SK-N-SH (cell line): ENCODE results near the gene NFIA. TPM values are rescaled to one million over a fixed set of nuclear protein-coding genes. Genes with fewer than 3 reads are reported as not detected.
A peak's percentile ranks its signal among the peaks of the same experiment; 100 is the strongest.

Source experiments
- CTCF ChIA-PET: fragments of 300-600, 350-600 bp; formaldehyde crosslinking; extraction: SDS; loops from one replicate; lab custom pipeline; 2021; lab: Yijun Ruan, JAX
- POLR2A ChIA-PET: fragments of 350-600 bp; sonication (Branson Sonifier 250); formaldehyde crosslinking; extraction: SDS; loops from one replicate; lab custom pipeline; 2020; ENCODE audit warnings: antibody characterized with exemption, inconsistent platforms; lab: Yijun Ruan, JAX
- DNase-seq: peaks from one replicate; pipeline ENCODE4 v3.0.0; 2012
- H2AFZ ChIP-seq: fragments of 200-600 bp; sonication (generic); 2 replicates; pipeline ENCODE4 v1.8.1; 2016; ENCODE audit warnings: antibody characterized with exemption, mild to moderate bottlenecking, low read depth
- H3F3A ChIP-seq: fragments of 200-600 bp; sonication (generic); replicated peaks from 2 replicates; pipeline ENCODE3; 2016; ENCODE audit warnings: antibody characterized with exemption, mild to moderate bottlenecking; ENCODE audit not compliant: insufficient read depth
- H3K27ac ChIP-seq, 2 experiments: fragments of 200-500 bp in 1 of 2; fragments of 200-600 bp in 1 of 2; sonication (Bioruptor generic) in 1 of 2; sonication (generic), shearing (Covaris generic) in 1 of 2; 2 replicates each; pipeline versions ENCODE4 v1.5.1 to v1.6.1; 2014 to 2016; ENCODE audit warnings: low read depth in 2 of 2, inconsistent platforms in 1 of 2, low read length in 1 of 2, mild to moderate bottlenecking in 1 of 2, mixed read lengths in 1 of 2
- H3K27me3 ChIP-seq: fragments of 200-600 bp; sonication (generic), shearing (Covaris generic); 2 replicates; pipeline ENCODE4 v1.6.1; 2016; ENCODE audit warnings: mixed run types; ENCODE audit not compliant: insufficient read depth
- H3K36me3 ChIP-seq, 2 experiments: fragments of 200-500 bp in 1 of 2; fragments of 200-600 bp in 1 of 2; sonication (Bioruptor generic) in 1 of 2; sonication (generic) in 1 of 2; replicated peaks in 1 of 2; 2 replicates each; pipeline versions ENCODE3 to v1.5.1; 2014 to 2016; ENCODE audit warnings: low read length in 1 of 2, mild to moderate bottlenecking in 1 of 2; ENCODE audit not compliant: insufficient read depth in 2 of 2, control insufficient read depth in 1 of 2
- H3K4me1 ChIP-seq, 2 experiments: fragments of 200-500 bp in 1 of 2; fragments of 200-600 bp in 1 of 2; sonication (Bioruptor generic) in 1 of 2; sonication (generic), shearing (Covaris generic) in 1 of 2; 2 replicates each; pipeline versions ENCODE4 v1.5.1 to v1.6.1; 2014 to 2016; ENCODE audit warnings: low read depth in 1 of 2, low read length in 1 of 2, mixed run types in 1 of 2; ENCODE audit not compliant: insufficient read depth in 2 of 2, control insufficient read depth in 1 of 2
- H3K4me2 ChIP-seq: fragments of 200-600 bp; sonication (generic), shearing (Covaris generic); 2 replicates; pipeline ENCODE4 v1.6.1; 2017; ENCODE audit warnings: mixed run types
- H3K4me3 ChIP-seq, 2 experiments: fragments of 200-500 bp in 1 of 2; fragments of 200-600 bp in 1 of 2; sonication (Bioruptor generic) in 1 of 2; sonication (generic), shearing (Covaris generic) in 1 of 2; 2 replicates each; pipeline versions ENCODE4 v1.5.1 to v1.8.1; 2014 to 2016; ENCODE audit warnings: low read depth in 2 of 2, inconsistent platforms in 1 of 2, low read length in 1 of 2, mild to moderate bottlenecking in 1 of 2, mixed read lengths in 1 of 2, moderate library complexity in 1 of 2
- H3K79me2 ChIP-seq: fragments of 200-600 bp; sonication (generic); 2 replicates; pipeline ENCODE4 v1.8.1; 2017; ENCODE audit warnings: mild to moderate bottlenecking; ENCODE audit not compliant: insufficient read depth
- H3K9ac ChIP-seq: fragments of 200-600 bp; sonication (generic); 2 replicates; pipeline ENCODE4 v1.6.1; 2017; ENCODE audit warnings: mixed run types
- H3K9me2 ChIP-seq: fragments of 200-600 bp; sonication (generic); 2 replicates; pipeline ENCODE4 v1.6.1; 2017; ENCODE audit warnings: mixed run types
- H3K9me3 ChIP-seq: fragments of 200-600 bp; sonication (generic); 2 replicates; pipeline ENCODE4 v1.6.1; 2017; ENCODE audit warnings: mixed run types, mild to moderate bottlenecking, moderate library complexity
- H4K20me1 ChIP-seq: fragments of 200-600 bp; sonication (generic); 2 replicates; pipeline ENCODE4 v1.6.1; 2017; ENCODE audit warnings: mild to moderate bottlenecking, mixed run types; ENCODE audit not compliant: insufficient read depth
- FOSL2 ChIP-seq: IDR thresholded peaks from 2 replicates; pipeline ENCODE4 v1.4.0; 2012; ENCODE audit warnings: low read depth, mild to moderate bottlenecking, moderate library complexity, borderline replicate concordance
- FOXJ3 ChIP-seq: sonication (generic); formaldehyde crosslinking; IDR thresholded peaks from 2 replicates; pipeline ENCODE4 v1.5.1; 2020; ENCODE audit warnings: mild to moderate bottlenecking, missing genetic modification reagents
- GABPA ChIP-seq: IDR thresholded peaks from 2 replicates; pipeline ENCODE4 v1.4.0; 2012; ENCODE audit warnings: low read depth, mild to moderate bottlenecking
- JUND ChIP-seq: IDR thresholded peaks from 2 replicates; pipeline ENCODE4 v1.4.0; 2012
- NFIC ChIP-seq: IDR thresholded peaks from 2 replicates; pipeline ENCODE4 v1.4.0; 2012; ENCODE audit warnings: borderline replicate concordance
- NRF1 ChIP-seq: IDR thresholded peaks from 2 replicates; pipeline ENCODE4 v1.6.1; 2012; ENCODE audit warnings: low read depth, mild to moderate bottlenecking, low read length
- RAD21 ChIP-seq: IDR thresholded peaks from 2 replicates; pipeline ENCODE4 v1.6.1; 2012; ENCODE audit warnings: mild to moderate bottlenecking, low read length
- RCOR1 ChIP-seq: fragments of 150-350 bp; IDR thresholded peaks from 2 replicates; pipeline ENCODE4 v1.6.1; 2017; ENCODE audit warnings: antibody characterized with exemption, low read length
- RFX5 ChIP-seq: IDR thresholded peaks from 2 replicates; pipeline ENCODE4 v1.6.1; 2012; ENCODE audit warnings: mild to moderate bottlenecking, improper control_type of control experiment, low read length
- RXRA ChIP-seq: IDR thresholded peaks from 2 replicates; pipeline ENCODE4 v1.4.0; 2012; ENCODE audit warnings: low read depth, mild to moderate bottlenecking, borderline replicate concordance
- TAF1 ChIP-seq: IDR thresholded peaks from 2 replicates; pipeline ENCODE4 v1.6.1; 2012; ENCODE audit warnings: low read depth, mild to moderate bottlenecking, low read length, moderate library complexity, borderline replicate concordance
- WGBS: methylation state at CpG from one replicate; pipeline ENCODE4 v1.1.6; 2017; ENCODE audit warnings: low lambda C conversion rate; 5-methylcytosine and 5-hydroxymethylcytosine counted together
- polyA plus RNA-seq, 3 experiments: library from polyadenylated mRNA; depleted of rRNA; stranded (reverse); fragments of >200 nt; gene quantifications; 2 replicates each; pipeline ENCODE4 v1.2.3, GENCODE V29; 2012
- TF ChIP-seq, protein P1 (sequence below): IDR thresholded peaks from 2 replicates; pipeline ENCODE4 v1.4.0; 2012; ENCODE audit warnings: low read depth
- TF ChIP-seq, protein P2 (sequence below): fragments of 200-600 bp; sonication (generic); IDR thresholded peaks from 2 replicates; pipeline ENCODE4 v1.6.1; 2017; ENCODE audit warnings: antibody characterized with exemption, mild to moderate bottlenecking, moderate library complexity
- TF ChIP-seq, protein P3 (sequence below): fragments of 150-350 bp; IDR thresholded peaks from 2 replicates; pipeline ENCODE4 v1.6.1; 2016; ENCODE audit warnings: mild to moderate bottlenecking, low read depth, low read length
- TF ChIP-seq, protein P4 (sequence below): IDR thresholded peaks from 2 replicates; pipeline ENCODE4 v1.6.1; 2012; ENCODE audit warnings: mild to moderate bottlenecking, low read depth, low read length, moderate library complexity

Gene NFIA
- polyA plus RNA-seq, 1 of the 3 experiments (the other 2 are of a cell fraction): 3.3 TPM

DNA sequence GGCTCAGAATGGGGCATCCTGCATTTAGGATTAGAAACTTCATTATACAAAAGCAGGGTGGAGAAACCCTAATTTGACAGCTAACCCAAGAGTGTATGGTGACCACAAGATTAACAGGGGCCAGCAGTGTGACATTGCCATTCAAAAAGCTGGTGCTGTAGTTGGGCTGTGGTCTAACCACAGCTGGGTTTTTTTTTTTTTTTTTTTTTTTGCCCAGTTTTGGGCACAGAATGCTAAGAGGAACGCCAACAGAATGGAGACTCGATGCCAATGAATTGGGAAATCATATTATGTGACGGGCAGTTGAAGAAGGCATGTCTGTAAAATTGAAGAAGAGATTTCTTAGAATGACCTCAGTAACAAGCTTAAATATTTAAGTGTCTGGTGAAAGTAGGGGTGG, 58.4 kb downstream of the NFIA start:
- TF ChIP-seq, protein P1, sequence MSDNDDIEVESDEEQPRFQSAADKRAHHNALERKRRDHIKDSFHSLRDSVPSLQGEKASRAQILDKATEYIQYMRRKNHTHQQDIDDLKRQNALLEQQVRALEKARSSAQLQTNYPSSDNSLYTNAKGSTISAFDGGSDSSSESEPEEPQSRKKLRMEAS: no peak
- TF ChIP-seq FOSL2 (no peak), RXRA (no peak), RAD21 (no peak), RFX5 (no peak), NRF1 (no peak), JUND (no peak), RCOR1 (no peak), GABPA (no peak), NFIC (no peak), FOXJ3 (CRISPR knock-in tag) (no peak), TAF1 (no peak)
- TF ChIP-seq, protein P2, sequence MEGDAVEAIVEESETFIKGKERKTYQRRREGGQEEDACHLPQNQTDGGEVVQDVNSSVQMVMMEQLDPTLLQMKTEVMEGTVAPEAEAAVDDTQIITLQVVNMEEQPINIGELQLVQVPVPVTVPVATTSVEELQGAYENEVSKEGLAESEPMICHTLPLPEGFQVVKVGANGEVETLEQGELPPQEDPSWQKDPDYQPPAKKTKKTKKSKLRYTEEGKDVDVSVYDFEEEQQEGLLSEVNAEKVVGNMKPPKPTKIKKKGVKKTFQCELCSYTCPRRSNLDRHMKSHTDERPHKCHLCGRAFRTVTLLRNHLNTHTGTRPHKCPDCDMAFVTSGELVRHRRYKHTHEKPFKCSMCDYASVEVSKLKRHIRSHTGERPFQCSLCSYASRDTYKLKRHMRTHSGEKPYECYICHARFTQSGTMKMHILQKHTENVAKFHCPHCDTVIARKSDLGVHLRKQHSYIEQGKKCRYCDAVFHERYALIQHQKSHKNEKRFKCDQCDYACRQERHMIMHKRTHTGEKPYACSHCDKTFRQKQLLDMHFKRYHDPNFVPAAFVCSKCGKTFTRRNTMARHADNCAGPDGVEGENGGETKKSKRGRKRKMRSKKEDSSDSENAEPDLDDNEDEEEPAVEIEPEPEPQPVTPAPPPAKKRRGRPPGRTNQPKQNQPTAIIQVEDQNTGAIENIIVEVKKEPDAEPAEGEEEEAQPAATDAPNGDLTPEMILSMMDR: no peak
- TF ChIP-seq, protein P3, sequence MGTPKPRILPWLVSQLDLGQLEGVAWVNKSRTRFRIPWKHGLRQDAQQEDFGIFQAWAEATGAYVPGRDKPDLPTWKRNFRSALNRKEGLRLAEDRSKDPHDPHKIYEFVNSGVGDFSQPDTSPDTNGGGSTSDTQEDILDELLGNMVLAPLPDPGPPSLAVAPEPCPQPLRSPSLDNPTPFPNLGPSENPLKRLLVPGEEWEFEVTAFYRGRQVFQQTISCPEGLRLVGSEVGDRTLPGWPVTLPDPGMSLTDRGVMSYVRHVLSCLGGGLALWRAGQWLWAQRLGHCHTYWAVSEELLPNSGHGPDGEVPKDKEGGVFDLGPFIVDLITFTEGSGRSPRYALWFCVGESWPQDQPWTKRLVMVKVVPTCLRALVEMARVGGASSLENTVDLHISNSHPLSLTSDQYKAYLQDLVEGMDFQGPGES: no peak
- TF ChIP-seq, protein P4, sequence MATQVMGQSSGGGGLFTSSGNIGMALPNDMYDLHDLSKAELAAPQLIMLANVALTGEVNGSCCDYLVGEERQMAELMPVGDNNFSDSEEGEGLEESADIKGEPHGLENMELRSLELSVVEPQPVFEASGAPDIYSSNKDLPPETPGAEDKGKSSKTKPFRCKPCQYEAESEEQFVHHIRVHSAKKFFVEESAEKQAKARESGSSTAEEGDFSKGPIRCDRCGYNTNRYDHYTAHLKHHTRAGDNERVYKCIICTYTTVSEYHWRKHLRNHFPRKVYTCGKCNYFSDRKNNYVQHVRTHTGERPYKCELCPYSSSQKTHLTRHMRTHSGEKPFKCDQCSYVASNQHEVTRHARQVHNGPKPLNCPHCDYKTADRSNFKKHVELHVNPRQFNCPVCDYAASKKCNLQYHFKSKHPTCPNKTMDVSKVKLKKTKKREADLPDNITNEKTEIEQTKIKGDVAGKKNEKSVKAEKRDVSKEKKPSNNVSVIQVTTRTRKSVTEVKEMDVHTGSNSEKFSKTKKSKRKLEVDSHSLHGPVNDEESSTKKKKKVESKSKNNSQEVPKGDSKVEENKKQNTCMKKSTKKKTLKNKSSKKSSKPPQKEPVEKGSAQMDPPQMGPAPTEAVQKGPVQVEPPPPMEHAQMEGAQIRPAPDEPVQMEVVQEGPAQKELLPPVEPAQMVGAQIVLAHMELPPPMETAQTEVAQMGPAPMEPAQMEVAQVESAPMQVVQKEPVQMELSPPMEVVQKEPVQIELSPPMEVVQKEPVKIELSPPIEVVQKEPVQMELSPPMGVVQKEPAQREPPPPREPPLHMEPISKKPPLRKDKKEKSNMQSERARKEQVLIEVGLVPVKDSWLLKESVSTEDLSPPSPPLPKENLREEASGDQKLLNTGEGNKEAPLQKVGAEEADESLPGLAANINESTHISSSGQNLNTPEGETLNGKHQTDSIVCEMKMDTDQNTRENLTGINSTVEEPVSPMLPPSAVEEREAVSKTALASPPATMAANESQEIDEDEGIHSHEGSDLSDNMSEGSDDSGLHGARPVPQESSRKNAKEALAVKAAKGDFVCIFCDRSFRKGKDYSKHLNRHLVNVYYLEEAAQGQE: no peak
- TF ChIP-seq, all 33 proteins: peak for 0
- Histone ChIP-seq H3K9ac (no peak overlapping the region), H3K36me3 (no peaks in the 10 kb centered on the region), H3K4me1 (peaks cover 19 to 46% of the 10 kb centered on the region in 2 experiments; a peak in 3 of 4 replicates), H4K20me1 (no peaks in the 10 kb centered on the region), H3K4me2 (0 out of 2 replicates have a peak overlapping the region, but pooled peaks have one; percentile 26), H3F3A (peaks cover 26% of the 10 kb centered on the region), H3K27me3 (no peaks in the 10 kb centered on the region), H3K79me2 (no peaks in the 10 kb centered on the region; the same call in 1 of the 2 replicates), H3K9me3 (no peaks in the 10 kb centered on the region), H3K27ac (peak overlapping the region in 1 of 2 experiments; percentile 74; a peak in 2 of 4 replicates), H3K9me2 (no peaks in the 10 kb centered on the region), H3K4me3 (no peak overlapping the region), H2AFZ (no peak overlapping the region)
- no peak for DNase-seq
- WGBS: 86% methylated on average over 3 of the region's 3 CpGs
- CTCF ChIA-PET: interaction anchor here (0.6 to 1.7 kb wide), 4 partner anchors 17 to 1218 kb away, joined by 3 to 4 read pairs (median 4); no protein-coding TSS in a partner anchor
- POLR2A ChIA-PET: no interaction called here
